SHP77 treated with DMSO at 0.1 percent for 48 hours (cell line): ENCODE measurements around the gene MFAP2.
"Not testable (repeated sequence)": the region's sequence is repeated elsewhere in the genome, so short reads cannot be mapped to it uniquely, and the experiment has no call there.

Experiments
- DNase-seq: peaks from one replicate; lab custom pipeline; 2025; lab: John Stamatoyannopoulos, UW

Gene MFAP2

GRCh38 chr1:16929146-16930041 lies 51.0 kb downstream of the MFAP2 start:
- DNase-seq: not testable (repeated sequence)

GRCh38 chr1:16927711-16928485 lies 52.5 kb downstream of the MFAP2 start:
- no peak for DNase-seq

- DNase-seq: no peak
These were observed 53.2 kb downstream of the MFAP2 start for GRCh38 chr1:16927256-16927655.

GRCh38 chr1:16926491-16927073 lies 53.8 kb downstream of the MFAP2 start:
- DNase-seq: no peak

- DNase-seq: no peak
These were observed 54.6 kb downstream of the MFAP2 start for GRCh38 chr1:16925635-16926490.

- DNase-seq: no peak
These were observed 55.4 kb downstream of the MFAP2 start for GRCh38 chr1:16924919-16925477.
